Medulla oblongata (tissue), 1 donor: ENCODE measurements around the gene CUBN.

ENCODE experiments used
- DNase-seq: peaks from one replicate; pipeline ENCODE4 v3.0.0-alpha.2; 2015; ENCODE audit errors: extremely low spot score

Gene CUBN

DNA sequence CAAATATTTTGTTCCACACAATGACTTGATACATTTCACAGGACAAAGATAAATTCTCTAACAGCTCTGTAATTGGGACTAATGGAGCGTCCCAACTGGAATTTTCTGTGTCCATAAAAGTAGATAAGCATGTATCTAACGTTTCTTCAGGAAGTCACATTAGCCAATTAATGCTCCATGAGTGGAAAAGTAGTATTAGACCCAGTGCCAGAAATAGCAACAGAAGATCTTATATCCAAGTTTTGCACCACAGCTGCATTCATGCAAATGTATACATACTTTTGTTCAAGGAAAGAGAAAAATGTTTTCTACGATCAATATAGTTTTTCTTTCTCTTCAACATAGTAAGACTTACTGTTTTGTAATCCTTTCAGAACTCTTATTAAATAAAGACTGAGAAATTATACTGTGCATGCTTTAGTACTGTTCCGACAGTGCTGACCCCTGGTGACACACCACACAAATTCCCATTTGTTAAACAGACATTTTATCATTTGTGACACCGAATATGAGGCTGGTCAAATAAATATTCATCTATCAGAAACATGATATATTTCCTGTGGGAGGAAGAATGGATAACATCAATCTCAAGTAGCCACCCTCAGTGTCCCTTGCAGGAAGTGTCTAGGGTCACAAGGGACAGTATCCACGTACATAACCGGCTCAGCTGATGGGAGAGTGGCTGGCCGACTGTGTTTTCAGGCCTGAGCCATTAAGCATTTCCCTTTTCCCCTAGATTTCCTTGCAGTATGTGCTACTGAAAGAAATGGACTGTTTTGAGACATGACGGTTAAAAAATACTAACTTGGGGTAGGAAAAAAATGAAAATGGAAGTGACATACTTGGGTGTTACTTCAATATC is 210.3 kb downstream of the CUBN start:
- no peak for DNase-seq

DNA sequence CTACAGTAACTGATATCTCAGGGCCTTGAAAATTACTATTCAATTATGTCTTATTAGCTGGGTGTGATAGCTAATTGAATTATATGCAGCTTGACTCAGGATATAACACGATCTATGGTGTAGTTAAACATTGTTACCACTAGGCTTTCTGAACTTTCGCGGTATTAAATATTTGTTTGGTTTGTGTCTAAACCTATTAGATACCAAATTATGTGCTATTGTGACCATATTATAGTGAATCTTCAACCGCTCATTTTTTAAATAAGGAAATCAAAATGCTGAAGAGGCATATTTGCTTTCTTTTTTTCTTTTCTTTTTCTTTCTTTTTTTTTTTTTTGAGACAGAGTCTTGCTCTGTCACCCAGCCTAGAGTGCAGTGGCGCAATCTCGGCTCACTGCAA is 213.1 kb downstream of the CUBN start:
- no peak for DNase-seq

DNA sequence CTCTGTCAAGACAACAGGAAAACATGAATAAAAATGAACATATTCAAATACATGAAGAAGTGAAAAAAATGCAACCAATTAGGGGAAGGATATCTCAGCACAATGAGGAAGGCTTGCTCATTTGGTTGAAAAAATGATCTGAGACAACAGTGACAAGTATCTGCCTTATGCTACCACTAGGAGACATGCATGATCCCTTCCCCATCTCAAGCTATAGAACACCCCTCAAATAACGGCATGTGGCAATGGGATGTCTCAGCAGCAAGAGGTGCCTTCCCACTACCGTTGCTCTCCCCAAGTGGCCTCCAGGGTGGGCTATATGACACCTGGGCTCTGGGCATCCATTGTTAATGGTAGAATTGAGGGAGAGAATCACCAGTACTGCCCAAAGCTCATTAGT is 214.3 kb downstream of the CUBN start:
- DNase-seq: no peak

DNA sequence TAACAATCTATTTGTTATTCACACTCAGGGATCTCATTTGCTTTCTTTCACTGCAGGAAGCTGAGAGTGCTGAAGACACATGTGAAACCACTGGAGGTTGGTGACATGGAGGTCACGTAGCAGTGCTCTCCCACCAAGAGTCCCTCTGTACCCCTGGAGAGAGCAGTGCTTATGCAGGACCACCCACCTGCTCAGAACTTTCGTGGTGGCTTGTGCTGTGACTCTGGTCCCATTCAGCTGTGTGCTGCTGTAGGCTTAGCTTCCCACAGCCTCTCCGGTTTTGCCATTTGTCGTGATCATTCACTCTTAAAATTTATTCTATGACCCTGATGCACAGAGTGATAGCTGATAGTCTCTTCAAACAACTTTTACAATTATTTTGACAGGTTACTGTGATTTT is 216.3 kb downstream of the CUBN start:
- no peak for DNase-seq

DNA sequence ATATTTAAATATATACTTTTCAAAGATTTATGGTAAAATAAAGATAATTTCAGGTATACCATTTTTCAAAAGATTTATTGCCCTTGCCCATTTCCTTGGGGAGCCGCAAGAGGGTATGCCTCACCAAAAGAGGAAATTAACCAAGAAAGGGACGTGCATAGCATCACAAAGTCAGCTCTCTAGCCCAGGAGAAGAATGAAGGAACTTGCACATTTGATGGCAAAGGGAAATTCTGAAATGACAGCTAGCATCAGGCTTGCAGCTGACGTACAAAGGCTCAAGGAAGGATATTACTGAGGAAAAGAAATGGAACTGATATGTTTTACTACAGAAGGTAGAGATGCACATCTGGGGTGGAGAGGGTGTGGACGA is 218.8 kb downstream of the CUBN start:
- no peak for DNase-seq

DNA sequence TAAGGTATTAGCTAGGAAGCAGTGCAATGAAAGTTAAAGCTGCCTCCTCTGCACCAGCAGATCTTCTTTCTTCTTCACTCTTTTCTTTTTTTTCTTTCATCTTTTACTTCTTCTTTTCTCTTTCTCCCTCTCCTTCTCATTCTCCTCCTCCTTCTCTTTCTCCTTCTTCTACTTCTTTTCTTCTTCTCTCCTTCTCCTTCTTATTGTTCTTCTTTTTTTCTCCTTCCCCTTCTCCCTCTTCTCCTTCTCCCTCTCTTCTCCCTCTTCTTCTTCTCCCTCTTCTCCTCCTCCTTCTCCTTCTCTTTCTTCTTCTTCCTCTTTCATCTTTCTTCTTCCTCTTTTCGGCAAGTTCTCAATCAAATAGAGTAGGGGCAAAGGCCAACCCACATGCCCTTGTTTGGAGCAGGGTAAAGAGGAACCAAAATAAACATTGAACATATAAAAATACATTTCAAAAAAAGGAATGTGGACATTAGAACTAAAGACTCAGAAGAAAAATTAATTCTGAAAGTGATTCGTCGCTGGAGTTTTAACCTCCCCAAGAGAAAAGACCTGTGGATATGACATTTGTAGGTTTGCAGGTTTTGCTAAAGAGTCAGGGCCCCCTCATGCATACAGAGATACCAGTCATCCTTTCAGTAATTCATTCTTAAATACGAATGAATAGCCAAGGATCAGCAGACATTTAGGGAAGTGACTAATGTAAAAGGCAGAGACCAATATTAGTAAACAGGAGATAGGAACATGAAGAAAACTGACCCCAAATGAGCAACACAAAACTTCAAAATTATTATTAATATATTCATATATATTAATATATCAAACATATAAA is 219.4 kb downstream of the CUBN start:
- DNase-seq: no peak

DNA sequence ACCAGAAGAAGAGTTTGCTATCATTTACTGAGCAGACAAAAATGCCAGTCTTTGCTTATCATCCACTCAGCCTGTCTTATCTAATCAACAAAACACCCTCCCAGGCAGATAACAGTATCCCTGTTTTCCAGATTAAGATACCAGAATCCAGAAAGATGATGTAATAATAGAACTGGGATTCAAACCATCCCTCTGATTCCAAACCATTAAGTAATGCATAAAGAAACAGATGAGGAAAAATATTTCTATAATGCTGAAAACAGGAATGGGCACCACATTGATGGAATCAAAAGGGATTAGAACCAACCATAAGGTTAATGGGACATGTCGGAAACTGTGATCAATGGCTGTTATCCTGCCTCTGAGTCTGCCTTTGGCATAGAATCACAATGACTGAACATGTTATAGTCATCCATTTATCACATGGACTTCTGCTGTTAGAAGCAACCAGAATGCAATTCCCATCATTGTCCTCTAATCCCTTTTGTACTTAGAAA is 220.3 kb downstream of the CUBN start:
- no peak for DNase-seq

DNA sequence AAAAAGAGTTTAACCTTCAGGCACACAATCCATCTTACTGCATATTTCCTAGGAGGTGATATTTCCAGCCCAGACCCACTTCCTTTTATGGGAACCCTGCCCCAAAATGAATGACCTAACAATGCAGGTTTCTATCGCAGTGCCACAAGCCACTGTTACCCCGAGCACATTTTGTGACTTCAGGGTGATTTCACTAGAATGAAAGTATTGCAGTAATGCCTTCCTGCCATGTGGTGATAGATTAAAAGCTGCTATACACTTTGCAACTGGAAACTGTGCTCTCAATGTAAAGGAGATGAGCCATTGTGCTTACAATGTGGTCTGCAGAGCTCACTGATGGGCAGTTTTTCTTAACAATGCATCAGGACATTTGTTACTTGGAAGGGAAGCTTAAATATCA is 221.9 kb downstream of the CUBN start:
- no peak for DNase-seq

DNA sequence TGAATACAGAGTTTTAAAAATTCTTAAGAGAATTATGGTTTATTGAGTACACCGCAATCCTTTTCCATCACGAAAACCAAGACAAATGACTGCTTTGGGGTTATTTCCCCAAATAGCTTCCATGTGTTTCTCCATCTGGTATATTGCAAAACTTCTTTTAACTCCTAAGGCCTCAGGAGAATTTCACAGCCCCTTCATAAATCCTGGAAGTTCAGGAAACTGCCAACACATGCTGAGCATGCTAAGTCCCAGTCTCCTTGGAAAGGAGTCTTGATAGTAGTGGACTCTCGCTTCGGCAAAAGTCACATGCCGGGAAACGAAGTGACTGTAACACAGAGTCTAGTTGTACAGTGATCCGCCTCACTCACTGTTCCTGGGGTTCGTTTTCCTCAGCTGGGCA is 224.3 kb downstream of the CUBN start:
- no peak for DNase-seq

DNA sequence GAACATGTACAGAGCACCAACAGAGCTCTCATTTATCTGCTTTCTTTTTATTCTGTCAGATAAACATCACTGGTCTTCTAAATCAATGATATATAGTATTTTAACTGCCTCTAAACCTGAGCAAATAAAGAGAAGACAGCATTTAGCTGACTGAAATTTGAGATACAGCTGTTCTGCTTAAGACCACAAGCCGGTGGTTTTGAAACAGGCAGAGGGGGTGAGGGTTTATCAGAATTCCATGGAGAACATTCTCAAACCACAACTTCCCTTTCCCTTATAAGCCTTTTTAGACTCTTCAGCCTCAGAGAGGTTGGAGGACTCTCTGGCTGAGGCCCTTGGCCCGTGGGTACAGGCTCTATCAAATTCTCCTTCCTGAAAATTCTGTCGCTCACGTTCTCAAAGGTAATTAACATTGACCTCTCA is 225.0 kb downstream of the CUBN start:
- no peak for DNase-seq

DNA sequence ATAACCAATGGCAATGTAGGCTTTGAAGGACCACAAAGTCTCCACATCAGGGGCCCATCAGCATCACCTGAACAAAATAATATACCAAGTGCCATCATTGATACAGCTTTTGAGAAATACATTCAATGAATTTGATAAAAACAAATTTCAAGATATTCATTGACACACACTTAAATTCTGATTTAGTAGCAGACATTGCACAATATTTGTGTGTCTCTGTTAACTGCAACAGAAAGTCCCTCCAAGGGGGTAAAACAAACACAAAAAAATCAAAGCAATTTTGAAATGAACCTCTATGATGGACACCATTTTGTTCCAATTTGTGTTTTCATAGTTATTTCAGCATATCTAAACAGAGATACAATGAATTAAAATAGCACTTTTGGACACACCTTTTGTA is 225.6 kb downstream of the CUBN start:
- no peak for DNase-seq

DNA sequence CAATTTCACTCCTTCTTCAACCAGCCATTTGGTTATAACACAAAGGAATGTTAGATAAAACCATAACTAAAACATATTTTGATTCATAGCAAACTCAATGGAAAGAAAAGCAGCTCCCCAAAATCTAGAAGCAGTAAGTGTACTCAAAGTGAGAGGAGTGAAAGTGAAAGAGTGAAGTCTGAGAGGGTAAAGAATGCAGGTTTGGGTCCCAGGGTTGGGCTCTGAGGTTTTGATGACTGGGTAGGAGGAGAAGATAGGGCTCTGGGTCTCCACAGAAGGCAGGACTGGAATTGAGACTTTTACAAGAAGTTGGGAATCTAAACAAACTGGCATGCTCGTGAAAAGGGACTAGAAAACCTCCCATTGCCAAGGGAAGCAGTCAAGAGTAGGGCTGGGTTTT is 227.0 kb downstream of the CUBN start:
- DNase-seq: no peak

DNA sequence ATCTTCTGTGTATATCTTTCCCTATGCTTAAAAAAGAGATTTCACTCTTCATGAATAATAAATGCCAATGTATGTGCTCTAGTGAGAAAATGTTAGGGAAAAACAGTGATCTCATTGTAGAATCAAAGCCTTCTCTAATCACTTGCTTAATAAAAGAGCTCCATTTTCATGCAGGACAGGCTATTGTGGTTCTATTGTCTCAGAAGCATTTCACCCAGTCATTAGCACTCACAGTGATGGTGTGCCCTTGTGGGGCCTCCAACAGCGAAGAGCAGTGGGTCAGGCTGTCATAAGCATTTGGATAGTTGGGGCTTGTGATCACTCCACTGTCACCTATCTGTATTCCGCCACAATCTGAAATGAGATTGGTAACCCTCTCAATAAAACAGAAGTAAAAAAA is 228.5 kb downstream of the CUBN start:
- no peak for DNase-seq

DNA sequence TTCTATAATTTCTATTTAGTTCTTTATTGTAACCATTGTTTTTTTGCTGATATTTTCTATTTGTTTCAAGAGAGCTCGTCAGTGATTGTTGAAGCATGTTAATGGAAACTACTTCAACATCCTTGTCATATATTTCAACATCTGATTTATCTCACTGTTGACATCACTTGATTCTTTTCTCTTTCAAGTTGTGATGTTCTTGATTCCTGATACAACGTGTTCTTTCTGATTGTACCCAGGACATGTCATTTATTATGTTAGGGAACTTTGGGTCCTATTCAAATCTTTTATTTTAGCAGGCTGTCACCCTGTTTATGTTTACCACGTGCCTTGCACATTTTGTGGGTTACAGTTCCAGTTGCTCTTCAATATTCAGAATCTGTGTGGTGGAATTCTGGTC is 232.6 kb downstream of the CUBN start:
- DNase-seq: no peak

DNA sequence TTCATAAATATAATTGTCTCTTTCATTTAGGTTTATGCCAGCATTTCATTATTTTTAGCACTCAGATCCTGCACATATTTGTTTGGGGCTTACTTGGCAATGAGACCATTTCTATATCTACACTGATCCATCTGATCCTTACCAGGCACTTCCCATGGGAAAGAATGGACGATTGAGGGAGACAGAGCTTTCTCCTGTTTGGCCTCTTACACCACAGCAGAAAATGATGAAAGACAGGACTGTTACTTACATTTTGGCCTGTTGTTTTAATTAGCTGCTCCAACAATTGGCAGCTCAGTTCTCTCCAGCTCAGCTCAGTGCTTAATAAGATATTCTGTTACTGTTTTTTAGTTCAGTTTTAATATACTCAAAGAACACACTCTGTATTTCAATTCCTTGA is 234.8 kb downstream of the CUBN start:
- peak; percentile 33 for DNase-seq

DNA sequence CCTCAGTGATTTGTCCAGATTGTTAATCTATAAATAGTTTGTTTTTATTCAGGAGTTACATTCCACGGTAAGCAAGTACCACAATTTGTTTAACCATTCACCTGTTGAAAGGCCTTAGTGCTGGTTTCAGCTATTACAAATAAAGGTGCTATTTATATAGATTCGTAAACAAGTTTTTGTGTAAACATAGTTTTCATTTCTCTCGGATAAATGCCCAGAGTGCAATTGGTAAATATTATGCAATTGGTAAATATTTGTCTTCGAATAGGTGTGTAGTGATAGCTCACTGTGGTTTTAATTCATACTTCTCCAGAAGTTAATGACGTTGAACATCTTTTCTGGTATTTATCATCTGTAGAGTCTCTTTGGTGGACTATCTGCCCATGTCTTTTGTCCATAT is 235.9 kb downstream of the CUBN start:
- DNase-seq: no peak

DNA sequence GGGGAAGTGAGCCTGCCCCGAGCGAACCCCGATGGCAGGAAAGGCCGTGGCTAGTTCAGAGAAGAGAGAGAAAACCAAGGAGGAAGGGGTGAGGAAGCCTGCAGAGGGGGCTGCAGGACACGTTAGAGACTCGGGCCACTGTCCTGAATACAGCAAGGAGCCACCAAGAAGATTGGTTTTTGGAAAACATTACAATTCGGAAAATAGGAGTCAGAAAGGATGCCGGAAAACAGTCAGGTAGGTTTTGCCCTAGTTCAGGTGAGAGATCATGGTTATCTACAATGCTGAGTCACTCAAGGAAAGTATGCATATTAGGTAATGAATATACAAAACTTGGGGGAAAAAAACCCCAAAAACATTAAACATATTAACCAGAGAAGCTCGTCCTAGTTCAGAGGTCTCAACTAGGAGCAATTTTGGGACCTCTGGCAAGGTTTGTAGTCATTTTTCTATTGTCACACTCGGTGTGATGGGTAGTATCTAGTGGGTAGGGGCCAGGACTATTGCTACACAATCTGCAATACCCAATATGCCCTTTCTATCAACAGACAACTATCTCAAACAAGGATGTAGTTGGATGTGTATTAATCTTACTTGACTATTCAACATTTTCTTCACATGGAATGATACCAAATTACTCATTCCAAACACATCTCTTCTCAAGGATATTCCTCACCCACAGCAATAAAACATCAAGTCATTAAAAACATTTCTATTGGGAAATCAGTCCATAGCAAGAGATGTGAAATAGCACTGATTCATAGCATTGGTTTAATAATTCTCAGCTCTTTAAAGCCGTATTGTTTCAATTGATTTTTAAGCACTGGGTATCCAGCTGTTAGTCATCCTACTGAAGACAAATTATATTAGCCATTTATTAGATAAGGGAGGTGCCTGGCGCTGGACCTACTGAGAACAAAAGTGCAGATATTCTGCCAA is 238.0 kb downstream of the CUBN start:
- peak; percentile 73 for DNase-seq

DNA sequence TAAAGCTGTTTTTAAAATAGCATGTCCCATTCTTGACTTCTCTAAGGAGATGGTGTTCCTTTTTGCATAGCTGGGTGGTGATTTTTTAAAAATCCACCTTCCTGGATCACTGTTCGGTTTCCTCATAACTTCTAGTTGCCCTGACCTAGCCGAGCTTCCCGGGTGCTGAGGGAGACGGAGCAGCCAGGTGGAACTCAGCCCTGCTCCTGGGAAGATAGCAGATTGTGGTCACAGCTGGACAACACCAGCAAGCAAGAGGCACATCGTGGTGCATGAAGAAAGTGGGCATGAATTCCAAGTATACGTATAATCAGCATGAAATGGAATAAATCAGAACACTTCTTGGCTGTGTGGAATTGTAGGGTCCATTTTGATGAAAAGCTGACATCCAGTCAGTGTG is 238.9 kb downstream of the CUBN start:
- DNase-seq: no peak

DNA sequence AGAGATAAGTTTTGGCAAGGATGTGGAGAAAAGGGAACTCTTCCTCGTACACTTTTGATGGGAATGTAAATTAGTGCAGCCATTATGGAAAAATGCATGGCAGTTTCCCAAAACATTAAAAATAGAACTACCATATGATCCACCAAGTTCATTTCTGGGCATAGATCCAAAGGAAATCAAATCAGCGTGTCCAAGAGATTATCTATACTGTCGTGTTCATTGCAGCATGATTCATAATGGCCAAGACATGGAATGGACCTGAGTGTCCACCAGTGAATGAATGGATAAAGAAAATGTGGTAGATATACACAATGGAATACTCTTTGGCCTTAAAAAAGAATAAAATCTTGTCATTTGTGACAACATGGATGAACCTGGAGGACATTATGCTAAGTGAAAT is 242.0 kb downstream of the CUBN start:
- no peak for DNase-seq

DNA sequence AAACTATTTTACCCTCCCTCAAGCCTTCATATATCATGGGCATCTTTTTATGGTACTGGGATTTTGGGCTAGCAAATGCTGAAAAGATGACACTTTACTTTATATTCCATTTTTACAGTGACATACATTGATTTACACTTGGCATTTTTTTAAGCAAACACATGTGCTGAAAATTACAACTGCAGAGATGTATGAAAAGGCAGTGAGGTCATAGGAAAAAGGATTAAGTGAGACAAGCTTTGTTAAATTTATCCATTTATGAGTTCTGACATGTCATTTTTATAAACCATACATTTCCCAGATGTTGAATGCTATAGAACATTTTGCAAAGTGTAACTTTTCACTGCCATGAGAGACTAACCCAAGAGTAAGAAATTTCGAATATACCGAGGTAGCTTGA is 243.6 kb downstream of the CUBN start:
- DNase-seq: no peak

DNA sequence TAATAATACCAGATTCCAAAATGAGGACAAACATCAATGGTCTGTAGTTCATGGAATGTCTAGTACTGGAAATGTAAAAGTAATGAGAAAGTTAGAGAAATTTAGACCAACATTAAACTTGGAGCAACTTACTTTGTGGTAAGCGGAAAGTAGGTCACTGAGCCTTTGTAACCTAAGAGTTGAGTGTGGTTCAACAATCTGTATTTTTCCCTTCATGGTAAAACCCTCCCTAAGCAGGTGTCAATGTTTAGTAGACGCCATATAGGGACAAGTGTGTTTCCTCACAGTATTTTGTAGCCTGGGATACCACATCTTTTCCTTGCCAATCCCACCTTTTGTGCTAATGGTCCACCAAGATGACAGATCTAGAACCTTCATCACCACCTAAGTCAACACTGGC is 245.1 kb downstream of the CUBN start:
- no peak for DNase-seq

DNA sequence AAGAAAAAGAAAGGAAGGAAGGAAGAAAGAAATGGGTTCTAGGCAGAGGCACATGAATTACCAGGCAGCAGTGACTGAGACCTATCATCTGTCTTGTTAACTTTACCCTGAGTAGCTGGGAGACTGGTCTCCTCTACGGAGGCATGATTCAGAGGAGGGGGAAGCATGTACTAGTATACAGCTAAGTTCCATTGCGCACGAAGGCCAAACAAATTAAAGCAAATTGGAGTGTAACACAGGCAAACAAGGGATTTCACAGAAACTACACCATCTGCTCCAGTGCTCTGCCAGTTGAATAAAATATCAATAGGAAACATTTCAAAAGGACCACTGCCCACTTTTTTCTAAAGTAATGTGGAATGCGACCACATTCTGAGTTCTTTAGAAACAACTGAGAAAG is 246.5 kb downstream of the CUBN start:
- DNase-seq: no peak
